Measurements from ENCODE around the gene RPTOR. TPM values are rescaled to one million over a fixed set of nuclear protein-coding genes. Genes with fewer than 3 reads are reported as not detected.
"Not testable (repeated sequence)": the region's sequence is repeated elsewhere in the genome, so short reads cannot be mapped to it uniquely, and the experiment has no call there.

Gene RPTOR
- total RNA-seq, 1 donor from 2014 or later: 19.6 TPM

- DNase-seq (ENCODE audit: low read depth, low spot score): no peak
These were observed 30.7 kb upstream of the RPTOR start for GRCh38 chr17:80513892-80514291.

- DNase-seq (ENCODE audit: low read depth, low spot score): no peak
These were observed 28.3 kb upstream of the RPTOR start for GRCh38 chr17:80516171-80516932.

GRCh38 chr17:80517641-80518040, 27.0 kb upstream of the RPTOR start:
- no peak for DNase-seq (ENCODE audit: low read depth, low spot score)

- DNase-seq (ENCODE audit: low read depth, low spot score): no peak
These were observed 26.2 kb upstream of the RPTOR start for GRCh38 chr17:80518392-80518791.

- no peak for DNase-seq (ENCODE audit: low read depth, low spot score)
These were observed 25.4 kb upstream of the RPTOR start for GRCh38 chr17:80519091-80519781.

- no peak for DNase-seq (ENCODE audit: low read depth, low spot score)
These were observed 23.7 kb upstream of the RPTOR start for GRCh38 chr17:80520810-80521455.

- no peak for DNase-seq (ENCODE audit: low read depth, low spot score)
These were observed 21.4 kb upstream of the RPTOR start for GRCh38 chr17:80523054-80523744.

GRCh38 chr17:80523956-80524712, 20.5 kb upstream of the RPTOR start:
- DNase-seq (ENCODE audit: low read depth, low spot score): no peak

GRCh38 chr17:80526116-80526910, 18.3 kb upstream of the RPTOR start:
- DNase-seq (ENCODE audit: low read depth, low spot score): no peak

- no peak for DNase-seq (ENCODE audit: low read depth, low spot score)
These were observed 17.5 kb upstream of the RPTOR start for GRCh38 chr17:80527016-80527645.

- no peak for DNase-seq (ENCODE audit: low read depth, low spot score)
These were observed 16.1 kb upstream of the RPTOR start for GRCh38 chr17:80528536-80528935.

- DNase-seq (ENCODE audit: low read depth, low spot score): no peak
These were observed 15.3 kb upstream of the RPTOR start for GRCh38 chr17:80529104-80529903.

- DNase-seq (ENCODE audit: low read depth, low spot score): no peak
These were observed 14.7 kb upstream of the RPTOR start for GRCh38 chr17:80529904-80530292.

- no peak for DNase-seq (ENCODE audit: low read depth, low spot score)
These were observed 13.2 kb upstream of the RPTOR start for GRCh38 chr17:80531400-80531799.

- not testable (repeated sequence) for DNase-seq (ENCODE audit: low read depth, low spot score)
These were observed 7.3 kb upstream of the RPTOR start for GRCh38 chr17:80537386-80537785.

- DNase-seq (ENCODE audit: low read depth, low spot score): no peak
These were observed 6.2 kb upstream of the RPTOR start for GRCh38 chr17:80538484-80538883.

- DNase-seq (ENCODE audit: low read depth, low spot score): no peak
These were observed 5.5 kb upstream of the RPTOR start for GRCh38 chr17:80539022-80539641.

GRCh38 chr17:80545499-80545826, 825 bp downstream of the RPTOR start:
- no peak for DNase-seq (ENCODE audit: low read depth, low spot score)

- DNase-seq (ENCODE audit: low read depth, low spot score): no peak
These were observed 1.6 kb downstream of the RPTOR start for GRCh38 chr17:80546267-80546666.
